ENCODE data around the gene FAM107B. TPM values are rescaled to one million over a fixed set of nuclear protein-coding genes. Genes with fewer than 3 reads are reported as not detected.

Gene FAM107B
- total RNA-seq, 1 donor from 2014 or later: 40.7 TPM

GRCh38 chr10:14727924-14728323, 46.8 kb downstream of the FAM107B start:
- H3K4me3 Mint-ChIP-seq (ENCODE audit: unreplicated experiment): no peak overlapping the region
- H3K4me1 Mint-ChIP-seq (ENCODE audit: unreplicated experiment): peaks cover 11% of the 10 kb centered on the region
- DNase-seq (ENCODE audit: extremely low spot score, unreplicated experiment): no peak
- H3K27ac Mint-ChIP-seq (ENCODE audit: unreplicated experiment): no peak overlapping the region
- H3K36me3 Mint-ChIP-seq (ENCODE audit: unreplicated experiment): no peaks in the 10 kb centered on the region
- H3K9me3 Mint-ChIP-seq (ENCODE audit: unreplicated experiment): peaks cover 9% of the 10 kb centered on the region
- peaks cover 44% of the 10 kb centered on the region for H3K27me3 Mint-ChIP-seq (ENCODE audit: unreplicated experiment)
- TF ChIP-seq CTCF (IDR thresholded peaks at IDR 0.05): no peak

- no peak overlapping the region for H3K27ac Mint-ChIP-seq (ENCODE audit: unreplicated experiment)
- no peak overlapping the region for H3K4me3 Mint-ChIP-seq (ENCODE audit: unreplicated experiment)
- DNase-seq (ENCODE audit: extremely low spot score, unreplicated experiment): no peak
- H3K9me3 Mint-ChIP-seq (ENCODE audit: unreplicated experiment): peaks cover 9% of the 10 kb centered on the region
- no peak for TF ChIP-seq CTCF (IDR thresholded peaks at IDR 0.05)
- peaks cover 48% of the 10 kb centered on the region for H3K27me3 Mint-ChIP-seq (ENCODE audit: unreplicated experiment)
- peaks cover 11% of the 10 kb centered on the region for H3K4me1 Mint-ChIP-seq (ENCODE audit: unreplicated experiment)
- no peaks in the 10 kb centered on the region for H3K36me3 Mint-ChIP-seq (ENCODE audit: unreplicated experiment)
Observed at GRCh38 chr10:14727465-14727864, 47.2 kb downstream of the FAM107B start.

- no peak overlapping the region for H3K27ac Mint-ChIP-seq (ENCODE audit: unreplicated experiment)
- peaks cover 9% of the 10 kb centered on the region for H3K9me3 Mint-ChIP-seq (ENCODE audit: unreplicated experiment)
- no peak overlapping the region for H3K4me3 Mint-ChIP-seq (ENCODE audit: unreplicated experiment)
- DNase-seq (ENCODE audit: extremely low spot score, unreplicated experiment): no peak
- no peaks in the 10 kb centered on the region for H3K36me3 Mint-ChIP-seq (ENCODE audit: unreplicated experiment)
- H3K27me3 Mint-ChIP-seq (ENCODE audit: unreplicated experiment): peaks cover 50% of the 10 kb centered on the region
- peaks cover 11% of the 10 kb centered on the region for H3K4me1 Mint-ChIP-seq (ENCODE audit: unreplicated experiment)
- no peak for TF ChIP-seq CTCF (IDR thresholded peaks at IDR 0.05)
Observed at GRCh38 chr10:14724931-14725330, 49.8 kb downstream of the FAM107B start.

GRCh38 chr10:14723052-14723689, 51.5 kb downstream of the FAM107B start:
- DNase-seq (ENCODE audit: extremely low spot score, unreplicated experiment): no peak
- H3K36me3 Mint-ChIP-seq (ENCODE audit: unreplicated experiment): no peaks in the 10 kb centered on the region
- no peak overlapping the region for H3K4me3 Mint-ChIP-seq (ENCODE audit: unreplicated experiment)
- H3K9me3 Mint-ChIP-seq (ENCODE audit: unreplicated experiment): peaks cover 9% of the 10 kb centered on the region
- no peak for TF ChIP-seq CTCF (IDR thresholded peaks at IDR 0.05)
- H3K27me3 Mint-ChIP-seq (ENCODE audit: unreplicated experiment): peaks cover 43% of the 10 kb centered on the region
- H3K27ac Mint-ChIP-seq (ENCODE audit: unreplicated experiment): no peak overlapping the region
- peaks cover 6% of the 10 kb centered on the region for H3K4me1 Mint-ChIP-seq (ENCODE audit: unreplicated experiment)

GRCh38 chr10:14717552-14717951, 57.1 kb downstream of the FAM107B start:
- H3K27me3 Mint-ChIP-seq (ENCODE audit: unreplicated experiment): peaks cover 10% of the 10 kb centered on the region
- no peak overlapping the region for H3K27ac Mint-ChIP-seq (ENCODE audit: unreplicated experiment)
- no peak overlapping the region for H3K4me3 Mint-ChIP-seq (ENCODE audit: unreplicated experiment)
- H3K36me3 Mint-ChIP-seq (ENCODE audit: unreplicated experiment): no peaks in the 10 kb centered on the region
- no peak for DNase-seq (ENCODE audit: extremely low spot score, unreplicated experiment)
- no peak for TF ChIP-seq CTCF (IDR thresholded peaks at IDR 0.05)
- H3K9me3 Mint-ChIP-seq (ENCODE audit: unreplicated experiment): no peaks in the 10 kb centered on the region
- H3K4me1 Mint-ChIP-seq (ENCODE audit: unreplicated experiment): peaks cover 8% of the 10 kb centered on the region
